Upper lobe of left lung (tissue), 4 donors: ENCODE results near the gene ABCC6.

Experiments used
- EP300 ChIP-seq, 4 donors: sonication (generic); formaldehyde crosslinking; IDR thresholded peaks; one replicate each; pipeline ENCODE4 v1.5.1; 2017; ENCODE audit warnings: antibody characterized with exemption in 4 of 4, control low read depth in 2 of 4
- POLR2A ChIP-seq, 4 donors: fragments of 450-650 bp; IDR thresholded peaks; one replicate each; pipeline ENCODE4 v1.5.1; 2016 to 2017; ENCODE audit warnings: antibody characterized with exemption in 4 of 4, mild to moderate bottlenecking in 2 of 4
- POLR2AphosphoS5 ChIP-seq, 2 donors: sonication (generic); formaldehyde crosslinking; IDR thresholded peaks; one replicate each; pipeline ENCODE4 v1.5.1; 2017; ENCODE audit warnings: antibody characterized with exemption in 2 of 2
- TF ChIP-seq, protein P1 (sequence below), 6 experiments: fragments of 450-650 bp in 4 of 6; fragments of 200-600 bp in 2 of 6; sonication (generic) in 2 of 6; IDR thresholded peaks; one replicate each; pipeline ENCODE4 v1.5.1; 2016 to 2019; ENCODE audit warnings: antibody characterized with exemption in 6 of 6

DNA sequence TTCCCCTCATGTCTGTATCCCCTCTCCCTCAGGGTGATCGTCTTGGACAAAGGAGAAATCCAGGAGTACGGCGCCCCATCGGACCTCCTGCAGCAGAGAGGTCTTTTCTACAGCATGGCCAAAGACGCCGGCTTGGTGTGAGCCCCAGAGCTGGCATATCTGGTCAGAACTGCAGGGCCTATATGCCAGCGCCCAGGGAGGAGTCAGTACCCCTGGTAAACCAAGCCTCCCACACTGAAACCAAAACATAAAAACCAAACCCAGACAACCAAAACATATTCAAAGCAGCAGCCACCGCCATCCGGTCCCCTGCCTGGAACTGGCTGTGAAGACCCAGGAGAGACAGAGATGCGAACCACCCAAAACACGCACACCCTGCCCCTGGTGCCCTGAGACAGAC, 82.2 kb downstream of the ABCC6 start:
- TF ChIP-seq, protein P1, sequence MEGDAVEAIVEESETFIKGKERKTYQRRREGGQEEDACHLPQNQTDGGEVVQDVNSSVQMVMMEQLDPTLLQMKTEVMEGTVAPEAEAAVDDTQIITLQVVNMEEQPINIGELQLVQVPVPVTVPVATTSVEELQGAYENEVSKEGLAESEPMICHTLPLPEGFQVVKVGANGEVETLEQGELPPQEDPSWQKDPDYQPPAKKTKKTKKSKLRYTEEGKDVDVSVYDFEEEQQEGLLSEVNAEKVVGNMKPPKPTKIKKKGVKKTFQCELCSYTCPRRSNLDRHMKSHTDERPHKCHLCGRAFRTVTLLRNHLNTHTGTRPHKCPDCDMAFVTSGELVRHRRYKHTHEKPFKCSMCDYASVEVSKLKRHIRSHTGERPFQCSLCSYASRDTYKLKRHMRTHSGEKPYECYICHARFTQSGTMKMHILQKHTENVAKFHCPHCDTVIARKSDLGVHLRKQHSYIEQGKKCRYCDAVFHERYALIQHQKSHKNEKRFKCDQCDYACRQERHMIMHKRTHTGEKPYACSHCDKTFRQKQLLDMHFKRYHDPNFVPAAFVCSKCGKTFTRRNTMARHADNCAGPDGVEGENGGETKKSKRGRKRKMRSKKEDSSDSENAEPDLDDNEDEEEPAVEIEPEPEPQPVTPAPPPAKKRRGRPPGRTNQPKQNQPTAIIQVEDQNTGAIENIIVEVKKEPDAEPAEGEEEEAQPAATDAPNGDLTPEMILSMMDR (IDR thresholded peaks at IDR 0.05) = no peak
- TF ChIP-seq POLR2AphosphoS5 (IDR thresholded peaks at IDR 0.05) = no peak
- no peak for TF ChIP-seq POLR2A (IDR thresholded peaks at IDR 0.05)
- no peak for TF ChIP-seq EP300 (IDR thresholded peaks at IDR 0.05)
